ENCODE results near the gene HHATL. TPM values are rescaled to one million over a fixed set of nuclear protein-coding genes. Genes with fewer than 3 reads are reported as not detected.

The HHATL gene
- total RNA-seq, 1 donor from 2014 or later: 23.0 TPM

DNA sequence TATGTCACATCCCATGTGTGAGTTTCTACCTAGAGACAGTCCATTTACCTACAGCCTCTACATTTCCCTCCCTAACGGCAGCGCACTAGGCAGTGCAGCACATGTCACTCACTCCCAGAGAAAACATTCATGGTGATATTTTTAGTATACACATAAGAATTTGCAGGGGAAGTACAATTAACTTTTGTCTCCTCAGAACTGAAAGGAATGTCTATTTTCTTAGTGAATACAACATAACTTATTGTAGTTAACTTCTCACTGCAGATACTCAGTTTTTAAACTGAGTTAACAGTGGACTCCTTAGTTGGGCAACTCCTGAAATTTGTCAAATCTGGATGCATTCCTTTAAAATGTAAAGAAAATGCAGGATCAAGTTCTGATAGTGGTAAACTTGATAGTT, 53.6 kb downstream of the HHATL start:
- no peak overlapping the region for H3K27ac ChIP-seq (ENCODE audit: low read depth, low read length)
- H3K9ac ChIP-seq (ENCODE audit: low read depth in 1 of 3, low read length in 3 of 3): no peak overlapping the region
- H3K4me3 ChIP-seq (ENCODE audit: low read length in 3 of 3): no peak overlapping the region
- H3K9me3 ChIP-seq (ENCODE audit: control insufficient read depth in 3 of 3, low read length in 3 of 3): no peaks in the 10 kb centered on the region
- no peaks in the 10 kb centered on the region for H3K27me3 ChIP-seq (ENCODE audit: control insufficient read depth in 3 of 3, insufficient read depth in 3 of 3, low read length in 3 of 3)
- H3K36me3 ChIP-seq (ENCODE audit: control insufficient read depth in 3 of 3, insufficient read depth in 3 of 3, low read length in 3 of 3): peaks cover 19 to 41% (median 31%) of the 10 kb centered on the region in 3 donors
- peaks cover 25 to 30% (median 26%) of the 10 kb centered on the region in 3 donors for H3K4me1 ChIP-seq (ENCODE audit: control insufficient read depth in 3 of 3, insufficient read depth in 3 of 3, low read length in 3 of 3)

DNA sequence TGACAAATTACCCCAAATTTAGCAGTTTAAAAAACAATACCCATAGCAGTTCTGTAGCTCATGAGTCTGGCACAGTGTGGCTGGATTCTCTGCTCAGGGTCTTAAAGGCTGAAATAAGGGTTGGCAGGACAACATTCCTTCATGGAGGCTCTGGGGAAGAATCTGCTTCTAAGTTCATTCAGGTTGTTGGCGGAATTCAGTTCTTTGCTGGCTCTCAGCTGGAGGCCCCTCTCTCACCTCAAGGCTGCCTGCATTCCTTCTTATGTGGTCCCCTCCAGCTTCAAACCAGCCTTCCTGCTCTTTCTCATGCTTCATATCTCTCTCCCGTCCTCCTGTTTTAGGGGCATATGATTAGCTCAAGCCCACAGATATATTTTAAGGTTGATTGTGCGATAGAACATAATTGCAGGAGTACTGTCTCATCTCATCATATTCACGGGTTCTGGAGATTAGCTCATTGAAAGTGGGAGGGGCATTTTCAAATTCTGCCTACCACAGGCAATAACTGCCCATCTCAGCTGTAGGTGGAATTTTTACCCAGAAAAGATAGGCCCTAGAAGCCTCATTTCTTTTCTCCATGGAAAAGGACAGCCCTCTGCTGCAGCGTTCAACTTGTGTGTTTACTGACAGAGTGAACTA, 54.7 kb downstream of the HHATL start:
- H3K27me3 ChIP-seq (ENCODE audit: control insufficient read depth in 3 of 3, insufficient read depth in 3 of 3, low read length in 3 of 3): no peaks in the 10 kb centered on the region
- no peak overlapping the region for H3K4me3 ChIP-seq (ENCODE audit: low read length in 3 of 3)
- no peak overlapping the region for H3K27ac ChIP-seq (ENCODE audit: low read depth, low read length)
- no peaks in the 10 kb centered on the region for H3K9me3 ChIP-seq (ENCODE audit: control insufficient read depth in 3 of 3, low read length in 3 of 3)
- peaks cover 16 to 20% (median 16%) of the 10 kb centered on the region in 3 donors for H3K4me1 ChIP-seq (ENCODE audit: control insufficient read depth in 3 of 3, insufficient read depth in 3 of 3, low read length in 3 of 3)
- no peak overlapping the region for H3K9ac ChIP-seq (ENCODE audit: low read depth in 1 of 3, low read length in 3 of 3)
- peaks cover 26 to 51% (median 41%) of the 10 kb centered on the region in 3 donors for H3K36me3 ChIP-seq (ENCODE audit: control insufficient read depth in 3 of 3, insufficient read depth in 3 of 3, low read length in 3 of 3)

Other genes with a start within 250 kb of the HHATL start
- gene VIPR1, start 200.2 kb downstream of the HHATL start, total RNA-seq: 1.6 TPM
- 21.4 TPM for gene SEC22C, start 120.8 kb downstream of the HHATL start, total RNA-seq
- 15.7 TPM for gene SS18L2, start 111.9 kb downstream of the HHATL start, total RNA-seq
- 119 TPM for gene NKTR, start 102.1 kb downstream of the HHATL start, total RNA-seq
- gene ZBTB47, start 49.1 kb downstream of the HHATL start, total RNA-seq: 21.4 TPM
- 179 TPM for gene KLHL40, start 17.3 kb downstream of the HHATL start, total RNA-seq
- gene CCDC13, start 70.5 kb upstream of the HHATL start, total RNA-seq: not detected
- 63.7 TPM for gene HIGD1A, start 101.7 kb upstream of the HHATL start, total RNA-seq
- 1.6 TPM for gene ACKR2, start 106.6 kb upstream of the HHATL start, total RNA-seq
- not detected for gene CYP8B1, start 173.1 kb upstream of the HHATL start, total RNA-seq
- 11.0 TPM for gene ZNF662, start 203.3 kb upstream of the HHATL start, total RNA-seq

All from skeletal muscle tissue (tissue), 4 donors.